Stimulated activated memory B cell treated with anti-CD40 and anti-IgM and Interleukin-4, amounts not matched to agents 10 μg/mL and 1 μg/mL and 100 μg/mL, for 72 hours (primary cell): ENCODE results near the gene EBF3.

Experiments used
- ATAC-seq: fragments of 150-1000 bp; cut with Tn5 transposase; 2 replicates; pipeline ENCODE4 v1.10.0; 2021
- H3K27ac Mint-ChIP-seq: one replicate; pipeline ENCODE4 v1.8.0; 2022; ENCODE audit warnings: mild to moderate bottlenecking, mixed read lengths
- H3K27me3 Mint-ChIP-seq: one replicate; pipeline ENCODE4 v1.8.0; 2022; ENCODE audit warnings: mixed read lengths
- H3K36me3 Mint-ChIP-seq: one replicate; pipeline ENCODE4 v1.8.0; 2022; ENCODE audit warnings: mixed read lengths
- H3K4me1 Mint-ChIP-seq: one replicate; pipeline ENCODE4 v1.8.0; 2022; ENCODE audit warnings: mixed read lengths
- H3K4me3 Mint-ChIP-seq: one replicate; pipeline ENCODE4 v1.8.0; 2022; ENCODE audit warnings: mild to moderate bottlenecking, moderate library complexity, mixed read lengths
- H3K9me3 Mint-ChIP-seq: one replicate; pipeline ENCODE4 v1.8.0; 2022; ENCODE audit warnings: mixed read lengths

The EBF3 gene

DNA sequence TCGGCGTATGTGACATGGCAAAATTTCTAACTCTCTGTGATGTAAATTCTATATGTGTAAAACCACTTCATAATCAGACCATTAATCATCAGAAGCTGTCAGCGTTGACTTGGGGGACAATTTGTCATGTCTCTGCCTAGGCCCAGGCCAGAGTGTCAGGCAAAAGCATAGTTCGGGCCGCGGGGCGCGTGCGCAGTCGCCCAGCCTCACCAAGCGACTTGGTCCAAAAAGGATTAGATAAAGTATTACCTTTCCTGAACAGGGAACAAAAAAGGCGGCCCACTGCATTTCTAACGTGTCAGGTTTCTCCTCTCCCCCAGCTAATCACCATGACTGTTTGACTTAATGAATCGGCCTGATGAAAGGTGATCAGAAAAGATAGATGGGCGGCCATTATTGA lies 114.2 kb downstream of the EBF3 start:
- Mint-ChIP-seq H3K9me3 (no peaks in the 10 kb centered on the region), H3K27me3 (no peaks in the 10 kb centered on the region), H3K4me3 (no peak overlapping the region), H3K27ac (no peak overlapping the region), H3K4me1 (no peaks in the 10 kb centered on the region), H3K36me3 (no peaks in the 10 kb centered on the region)
- ATAC-seq, result no peak

DNA sequence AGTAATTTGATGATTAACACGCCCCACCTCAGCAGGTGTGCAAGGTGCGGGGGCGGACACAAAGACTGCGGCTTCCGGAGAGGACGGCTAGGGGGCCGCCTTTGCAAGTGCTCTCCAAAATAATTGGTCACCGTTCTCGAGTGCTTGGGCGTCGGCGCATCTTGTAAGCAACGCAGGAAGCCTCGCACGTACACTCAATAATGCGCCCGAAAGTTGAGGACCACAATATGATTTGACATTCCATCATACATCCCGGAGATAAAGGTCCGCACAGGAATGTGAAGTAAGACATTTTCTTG lies 114.7 kb downstream of the EBF3 start:
- Mint-ChIP-seq H3K27ac (no peak overlapping the region), H3K27me3 (no peaks in the 10 kb centered on the region), H3K9me3 (no peaks in the 10 kb centered on the region), H3K4me1 (no peaks in the 10 kb centered on the region), H3K36me3 (no peaks in the 10 kb centered on the region), H3K4me3 (no peak overlapping the region)
- ATAC-seq, result no peak

- H3K4me3 Mint-ChIP-seq, result no peak overlapping the region
- ATAC-seq, result no peak
- H3K4me1 Mint-ChIP-seq, result no peaks in the 10 kb centered on the region
- H3K27ac Mint-ChIP-seq, result no peak overlapping the region
- no peaks in the 10 kb centered on the region for H3K36me3 Mint-ChIP-seq
- no peaks in the 10 kb centered on the region for H3K27me3 Mint-ChIP-seq
- no peaks in the 10 kb centered on the region for H3K9me3 Mint-ChIP-seq
Observed at GRCh38 chr10:129848696-129849451, 115.2 kb downstream of the EBF3 start.

DNA sequence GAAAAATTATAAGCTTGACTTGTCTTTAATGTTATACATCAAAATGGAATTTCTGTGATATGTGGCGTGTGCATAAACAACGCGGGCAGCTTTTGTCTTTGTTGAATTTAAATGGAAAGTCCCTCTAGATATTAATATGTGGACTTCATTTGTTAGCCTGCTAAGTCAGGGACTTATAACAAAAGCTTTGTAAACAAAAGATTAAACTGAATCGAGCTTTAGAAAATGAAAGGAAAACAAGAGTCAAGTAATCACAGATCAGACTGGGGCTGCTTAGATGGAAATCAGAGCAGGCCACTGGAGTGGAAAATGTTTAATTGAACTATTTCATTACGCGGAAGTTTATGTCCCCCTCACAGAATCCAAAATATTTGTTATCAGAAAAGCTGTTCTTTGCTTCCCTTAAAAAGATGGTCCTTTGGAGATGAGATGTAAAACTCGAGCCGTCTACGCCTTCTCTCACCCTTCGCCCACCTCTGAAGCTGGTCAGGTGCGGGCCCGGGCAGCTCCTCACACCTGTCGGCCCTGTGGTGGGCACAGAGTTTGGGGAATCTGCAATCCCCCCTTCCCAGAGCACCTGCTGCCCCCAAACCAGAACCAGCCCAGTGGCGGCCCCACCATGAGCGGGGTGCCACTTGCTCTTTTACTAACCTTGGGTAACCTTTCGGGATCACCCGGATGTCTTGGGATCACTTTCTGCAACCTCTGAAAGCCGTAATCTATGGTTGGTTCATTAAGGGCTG lies 116.2 kb downstream of the EBF3 start:
- Mint-ChIP-seq H3K27me3 (no peaks in the 10 kb centered on the region), H3K36me3 (no peaks in the 10 kb centered on the region), H3K9me3 (no peaks in the 10 kb centered on the region), H3K4me3 (no peak overlapping the region), H3K27ac (no peak overlapping the region), H3K4me1 (no peaks in the 10 kb centered on the region)
- ATAC-seq, result no peak

GRCh38 chr10:129846991-129847391 lies 117.1 kb downstream of the EBF3 start:
- no peak for ATAC-seq
- Mint-ChIP-seq H3K4me3 (no peak overlapping the region), H3K27me3 (no peaks in the 10 kb centered on the region), H3K4me1 (no peaks in the 10 kb centered on the region), H3K9me3 (no peaks in the 10 kb centered on the region), H3K27ac (no peak overlapping the region), H3K36me3 (no peaks in the 10 kb centered on the region)

GRCh38 chr10:129845111-129845753 lies 118.8 kb downstream of the EBF3 start:
- no peak overlapping the region for H3K27ac Mint-ChIP-seq
- no peaks in the 10 kb centered on the region for H3K27me3 Mint-ChIP-seq
- ATAC-seq, result no peak
- H3K9me3 Mint-ChIP-seq, result no peaks in the 10 kb centered on the region
- no peaks in the 10 kb centered on the region for H3K4me1 Mint-ChIP-seq
- H3K4me3 Mint-ChIP-seq, result no peak overlapping the region
- no peaks in the 10 kb centered on the region for H3K36me3 Mint-ChIP-seq

DNA sequence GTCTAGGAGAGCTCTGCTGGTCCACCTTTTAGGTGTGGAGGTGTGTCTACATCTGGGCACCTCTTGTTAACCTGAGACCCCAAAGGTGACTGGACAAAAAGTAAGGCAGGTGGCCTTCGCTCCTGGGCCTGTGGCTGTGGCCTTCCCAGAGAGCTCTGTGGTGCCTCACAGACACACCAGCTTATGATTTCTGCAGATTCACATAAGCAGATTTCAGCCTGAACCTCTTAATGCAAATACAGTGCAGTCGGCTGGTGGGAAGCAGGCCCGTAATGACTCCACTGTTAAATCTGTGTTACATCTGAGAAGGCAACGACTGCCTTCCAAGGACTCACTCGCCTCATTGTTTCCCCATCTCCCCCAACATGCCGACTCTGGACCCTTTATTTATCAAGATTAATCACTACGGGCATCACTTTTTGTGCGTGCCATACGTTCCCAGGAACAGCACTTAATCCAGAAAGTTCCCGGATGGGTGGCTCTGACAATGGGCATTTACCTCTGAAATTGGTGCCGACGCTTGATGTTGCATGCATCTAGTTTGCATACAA lies 119.8 kb downstream of the EBF3 start:
- Mint-ChIP-seq H3K36me3 (no peaks in the 10 kb centered on the region), H3K4me1 (no peaks in the 10 kb centered on the region), H3K4me3 (no peak overlapping the region), H3K9me3 (no peaks in the 10 kb centered on the region), H3K27ac (no peak overlapping the region), H3K27me3 (no peaks in the 10 kb centered on the region)
- no peak for ATAC-seq

- Mint-ChIP-seq H3K27ac (no peak overlapping the region), H3K36me3 (no peaks in the 10 kb centered on the region), H3K9me3 (no peaks in the 10 kb centered on the region), H3K4me3 (no peak overlapping the region), H3K27me3 (no peaks in the 10 kb centered on the region), H3K4me1 (no peaks in the 10 kb centered on the region)
- no peak for ATAC-seq
Observed at GRCh38 chr10:129843702-129844101, 120.4 kb downstream of the EBF3 start.

DNA sequence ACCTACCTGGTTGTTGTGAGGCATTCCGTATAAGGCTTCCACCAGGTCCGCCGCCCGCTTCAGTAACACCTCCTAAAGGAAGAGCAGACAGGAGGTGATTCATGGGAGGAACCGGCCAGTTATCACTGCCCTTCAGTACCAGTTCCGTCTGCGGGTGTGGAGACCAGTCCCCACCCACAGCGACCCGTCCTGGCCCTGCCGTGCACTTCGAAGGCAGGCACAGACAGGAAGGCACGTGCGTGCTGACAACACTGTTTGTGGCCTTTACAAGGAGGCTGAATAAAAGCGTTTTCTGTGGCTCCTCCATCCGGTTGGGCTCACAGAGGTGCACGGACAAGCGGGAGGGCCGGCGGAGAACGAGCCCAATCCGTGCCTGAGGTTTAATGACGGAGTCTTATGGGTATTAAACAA lies 120.9 kb downstream of the EBF3 start:
- H3K4me1 Mint-ChIP-seq, result no peaks in the 10 kb centered on the region
- no peaks in the 10 kb centered on the region for H3K27me3 Mint-ChIP-seq
- H3K4me3 Mint-ChIP-seq, result no peak overlapping the region
- no peak for ATAC-seq
- H3K36me3 Mint-ChIP-seq, result no peaks in the 10 kb centered on the region
- no peak overlapping the region for H3K27ac Mint-ChIP-seq
- H3K9me3 Mint-ChIP-seq, result no peaks in the 10 kb centered on the region

DNA sequence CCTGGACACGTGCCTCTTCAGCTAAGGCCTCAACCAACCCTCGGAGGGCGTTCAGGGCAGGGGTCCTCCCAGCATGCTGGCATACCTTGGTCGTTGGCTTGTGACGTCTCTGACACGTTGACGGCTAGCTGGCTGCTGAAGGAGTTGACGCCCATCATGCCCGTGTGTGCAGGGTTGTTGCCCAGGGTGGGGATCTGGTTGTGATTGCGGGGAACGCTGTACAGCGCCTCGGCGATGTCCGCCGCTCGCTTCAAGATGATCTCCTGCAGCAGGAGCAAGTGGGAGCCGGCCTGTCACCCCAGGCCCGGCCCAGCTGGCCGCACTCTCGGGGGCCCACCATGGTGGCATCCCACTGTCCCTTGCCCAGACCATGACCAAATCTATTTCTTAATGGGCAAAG lies 122.0 kb downstream of the EBF3 start:
- no peak overlapping the region for H3K27ac Mint-ChIP-seq
- no peak for ATAC-seq
- no peak overlapping the region for H3K4me3 Mint-ChIP-seq
- H3K9me3 Mint-ChIP-seq, result no peaks in the 10 kb centered on the region
- no peaks in the 10 kb centered on the region for H3K36me3 Mint-ChIP-seq
- H3K27me3 Mint-ChIP-seq, result no peaks in the 10 kb centered on the region
- H3K4me1 Mint-ChIP-seq, result no peaks in the 10 kb centered on the region

DNA sequence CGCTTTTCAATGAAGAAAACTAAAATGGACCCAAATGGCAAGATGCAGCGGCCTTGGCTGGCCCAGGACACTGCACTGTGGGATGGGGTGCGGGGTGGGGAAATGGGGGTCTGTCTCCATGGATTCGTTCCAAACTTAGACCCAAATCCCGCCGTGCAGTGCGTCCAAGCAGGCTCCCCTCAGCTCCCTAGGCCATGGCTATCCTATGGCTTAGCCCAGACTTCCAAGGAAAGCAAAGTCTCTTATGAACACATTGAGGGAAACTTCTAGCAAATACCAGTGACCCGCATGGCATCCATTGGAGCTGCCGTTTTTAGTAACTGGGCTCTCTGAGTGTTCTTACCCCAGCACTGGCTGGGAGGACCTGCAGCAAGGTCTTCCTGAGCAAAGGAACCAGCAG lies 122.5 kb downstream of the EBF3 start:
- Mint-ChIP-seq H3K36me3 (no peaks in the 10 kb centered on the region), H3K27me3 (no peaks in the 10 kb centered on the region), H3K27ac (no peak overlapping the region), H3K4me3 (no peak overlapping the region), H3K4me1 (no peaks in the 10 kb centered on the region), H3K9me3 (no peaks in the 10 kb centered on the region)
- no peak for ATAC-seq

- Mint-ChIP-seq H3K4me3 (no peak overlapping the region), H3K27me3 (no peaks in the 10 kb centered on the region), H3K36me3 (no peaks in the 10 kb centered on the region), H3K4me1 (no peaks in the 10 kb centered on the region), H3K9me3 (no peaks in the 10 kb centered on the region), H3K27ac (no peak overlapping the region)
- no peak for ATAC-seq
Observed at GRCh38 chr10:129841071-129841470, 123.0 kb downstream of the EBF3 start.

GRCh38 chr10:129840196-129840590 lies 123.9 kb downstream of the EBF3 start:
- no peak for ATAC-seq
- H3K9me3 Mint-ChIP-seq, result no peaks in the 10 kb centered on the region
- no peaks in the 10 kb centered on the region for H3K4me1 Mint-ChIP-seq
- no peak overlapping the region for H3K4me3 Mint-ChIP-seq
- no peaks in the 10 kb centered on the region for H3K36me3 Mint-ChIP-seq
- no peaks in the 10 kb centered on the region for H3K27me3 Mint-ChIP-seq
- no peak overlapping the region for H3K27ac Mint-ChIP-seq

DNA sequence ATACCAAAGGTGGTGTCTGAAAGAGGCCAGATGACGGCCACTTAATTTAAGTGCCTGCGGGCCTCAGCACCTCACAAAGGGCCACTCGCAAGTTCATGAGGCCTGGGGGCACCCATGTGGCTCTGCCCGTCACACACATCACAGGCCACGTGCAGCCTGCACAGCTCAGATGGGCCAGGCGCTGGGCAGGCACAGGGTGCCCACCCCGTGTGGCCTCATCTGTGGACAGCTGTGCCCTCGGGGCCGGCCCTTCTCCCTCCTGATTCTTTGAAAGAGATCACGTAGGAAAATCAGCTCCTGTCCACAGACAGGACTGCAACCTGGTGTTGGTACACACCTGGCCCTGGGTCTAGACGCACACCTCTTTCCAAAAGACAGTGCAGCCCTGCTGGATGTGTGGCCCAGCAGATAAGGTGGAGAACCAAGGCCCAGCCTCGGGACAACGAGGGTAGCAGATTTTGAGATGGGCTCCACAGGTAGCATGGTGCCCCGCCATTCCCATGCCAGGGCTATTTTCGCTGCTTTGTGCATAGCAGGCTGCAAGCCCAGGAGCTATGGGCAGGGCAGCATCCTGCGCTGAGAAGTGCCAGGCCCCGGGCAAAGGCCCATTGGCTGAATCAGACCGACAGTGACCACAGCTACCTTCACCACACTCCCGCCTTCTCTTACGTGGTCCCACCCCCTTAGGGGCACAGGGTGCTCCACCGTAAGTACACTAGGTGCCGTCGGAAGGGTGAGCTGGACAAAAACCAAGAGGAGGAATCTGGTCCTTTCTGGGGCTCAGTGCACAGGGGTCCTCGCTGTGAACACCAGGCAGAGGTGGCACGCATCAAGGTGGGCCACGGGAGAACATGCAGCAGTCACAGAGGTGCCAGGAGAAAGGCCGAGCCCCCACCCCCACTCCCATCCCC lies 124.5 kb downstream of the EBF3 start:
- Mint-ChIP-seq H3K27me3 (no peaks in the 10 kb centered on the region), H3K36me3 (no peaks in the 10 kb centered on the region), H3K4me3 (no peak overlapping the region), H3K4me1 (no peaks in the 10 kb centered on the region), H3K9me3 (no peaks in the 10 kb centered on the region), H3K27ac (no peak overlapping the region)
- ATAC-seq, result peak; percentile 24

DNA sequence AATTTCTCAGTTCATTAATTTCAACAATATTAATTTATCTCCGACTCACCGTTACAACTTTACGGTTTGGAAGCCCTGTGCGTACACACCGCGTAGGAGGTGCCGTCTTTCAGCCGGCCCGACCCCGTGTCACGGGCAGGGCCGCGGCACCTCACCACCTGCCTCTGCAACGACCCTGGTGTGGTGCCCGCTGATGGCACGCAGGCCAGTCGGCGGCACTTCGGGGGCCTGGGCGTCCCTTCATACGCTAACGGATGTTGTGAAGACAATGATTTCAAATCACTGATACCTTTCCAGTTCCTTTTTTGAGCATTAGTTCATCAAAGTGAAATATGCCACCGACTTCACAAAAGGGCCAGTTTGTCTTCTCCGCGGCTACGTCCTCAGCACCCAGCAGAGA lies 125.3 kb downstream of the EBF3 start:
- H3K27me3 Mint-ChIP-seq, result no peaks in the 10 kb centered on the region
- no peaks in the 10 kb centered on the region for H3K4me1 Mint-ChIP-seq
- ATAC-seq, result no peak
- no peaks in the 10 kb centered on the region for H3K36me3 Mint-ChIP-seq
- H3K4me3 Mint-ChIP-seq, result no peak overlapping the region
- no peaks in the 10 kb centered on the region for H3K9me3 Mint-ChIP-seq
- H3K27ac Mint-ChIP-seq, result no peak overlapping the region
